ENCODE data around the gene TREM1.

DNA sequence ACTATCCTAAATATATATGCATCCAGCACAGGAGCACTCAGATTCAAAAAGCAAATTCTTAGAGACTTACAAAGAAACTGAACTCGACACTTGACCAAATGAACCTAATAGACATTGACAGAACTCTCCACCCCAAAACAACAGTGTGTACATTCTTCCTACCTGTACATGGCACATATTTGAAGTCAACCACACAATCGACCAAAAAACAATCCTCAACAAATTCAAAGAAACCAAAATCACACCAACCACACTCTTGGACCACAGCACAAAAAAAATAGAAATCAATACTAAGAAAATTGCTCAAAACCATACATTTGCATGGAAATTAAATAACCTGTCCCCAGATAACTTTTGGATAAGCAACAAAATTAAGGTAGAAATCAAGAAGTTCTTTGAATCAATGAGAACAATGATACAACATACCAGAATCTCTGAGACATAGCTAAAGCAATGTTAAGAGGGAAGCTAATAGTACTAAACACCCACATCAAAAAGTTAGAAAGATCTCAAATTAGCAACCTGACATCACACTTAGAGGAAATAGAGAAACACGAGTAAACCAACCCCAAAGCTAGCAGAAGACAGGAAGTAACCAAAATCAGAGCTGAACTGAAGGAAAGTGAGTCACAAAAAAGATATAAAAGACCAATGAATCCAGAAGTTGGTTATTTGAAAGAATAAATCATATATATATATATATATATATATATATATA is 12.5 kb upstream of the TREM1 start:
- TF ChIP-seq, protein P1, sequence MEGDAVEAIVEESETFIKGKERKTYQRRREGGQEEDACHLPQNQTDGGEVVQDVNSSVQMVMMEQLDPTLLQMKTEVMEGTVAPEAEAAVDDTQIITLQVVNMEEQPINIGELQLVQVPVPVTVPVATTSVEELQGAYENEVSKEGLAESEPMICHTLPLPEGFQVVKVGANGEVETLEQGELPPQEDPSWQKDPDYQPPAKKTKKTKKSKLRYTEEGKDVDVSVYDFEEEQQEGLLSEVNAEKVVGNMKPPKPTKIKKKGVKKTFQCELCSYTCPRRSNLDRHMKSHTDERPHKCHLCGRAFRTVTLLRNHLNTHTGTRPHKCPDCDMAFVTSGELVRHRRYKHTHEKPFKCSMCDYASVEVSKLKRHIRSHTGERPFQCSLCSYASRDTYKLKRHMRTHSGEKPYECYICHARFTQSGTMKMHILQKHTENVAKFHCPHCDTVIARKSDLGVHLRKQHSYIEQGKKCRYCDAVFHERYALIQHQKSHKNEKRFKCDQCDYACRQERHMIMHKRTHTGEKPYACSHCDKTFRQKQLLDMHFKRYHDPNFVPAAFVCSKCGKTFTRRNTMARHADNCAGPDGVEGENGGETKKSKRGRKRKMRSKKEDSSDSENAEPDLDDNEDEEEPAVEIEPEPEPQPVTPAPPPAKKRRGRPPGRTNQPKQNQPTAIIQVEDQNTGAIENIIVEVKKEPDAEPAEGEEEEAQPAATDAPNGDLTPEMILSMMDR (IDR thresholded peaks at IDR 0.05): no peak
- TF ChIP-seq POLR2A (IDR thresholded peaks at IDR 0.05): no peak

Data from gastroesophageal sphincter (tissue), 3 donors.